ENCODE data around the gene IDS.
"Not testable (repeated sequence)": the region's sequence is repeated elsewhere in the genome, so short reads cannot be mapped to it uniquely, and the experiment has no call there.

IDS gene

GRCh38 chrX:149504915-149505651, at the start of gene IDS:
Gene IDS (minus strand): TSS chrX:149505306. CDS start chrX:149505137, 169 bp downstream.
- DNase-seq (ENCODE audit: low read depth): peak; percentile 72

- DNase-seq (ENCODE audit: low read depth): not testable (repeated sequence)
Observed at GRCh38 chrX:149551939-149552248, 46.8 kb upstream of the IDS start.

- not testable (repeated sequence) for DNase-seq (ENCODE audit: low read depth)
Observed at GRCh38 chrX:149551245-149551938, 46.3 kb upstream of the IDS start.

- DNase-seq (ENCODE audit: low read depth): not testable (repeated sequence)
Observed at GRCh38 chrX:149550454-149550853, 45.3 kb upstream of the IDS start.

DNA sequence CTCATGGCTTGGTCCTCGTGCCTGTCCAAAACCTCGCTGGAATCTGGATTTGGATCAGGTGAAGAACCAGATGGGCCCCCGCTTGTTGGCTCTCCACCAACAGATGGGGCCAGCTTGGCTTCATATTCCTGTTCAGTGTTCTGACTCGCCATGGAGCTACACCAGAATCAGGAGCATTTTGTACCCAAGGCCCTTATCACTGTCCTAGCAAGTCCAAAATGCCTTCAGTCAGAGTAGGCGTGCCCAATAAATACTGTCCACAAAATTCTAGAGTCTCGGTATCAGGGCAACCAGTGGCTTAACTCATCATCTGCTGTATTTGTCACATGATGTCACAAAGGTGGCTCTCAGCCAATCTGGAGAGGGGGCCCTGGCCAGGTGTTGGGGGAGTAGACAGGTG, 44.6 kb upstream of the IDS start, which contains the start of gene HSFX3:
Gene HSFX3, minus strand, starts transcription at position 224 of the 400 bp plus-strand sequence. Its CDS starts 72 bp downstream, at position 152.
- not testable (repeated sequence) for DNase-seq (ENCODE audit: low read depth)

GRCh38 chrX:149547782-149548181, 42.7 kb upstream of the IDS start:
- DNase-seq (ENCODE audit: low read depth): not testable (repeated sequence)

GRCh38 chrX:149546962-149547361, 41.9 kb upstream of the IDS start:
- not testable (repeated sequence) for DNase-seq (ENCODE audit: low read depth)

DNA sequence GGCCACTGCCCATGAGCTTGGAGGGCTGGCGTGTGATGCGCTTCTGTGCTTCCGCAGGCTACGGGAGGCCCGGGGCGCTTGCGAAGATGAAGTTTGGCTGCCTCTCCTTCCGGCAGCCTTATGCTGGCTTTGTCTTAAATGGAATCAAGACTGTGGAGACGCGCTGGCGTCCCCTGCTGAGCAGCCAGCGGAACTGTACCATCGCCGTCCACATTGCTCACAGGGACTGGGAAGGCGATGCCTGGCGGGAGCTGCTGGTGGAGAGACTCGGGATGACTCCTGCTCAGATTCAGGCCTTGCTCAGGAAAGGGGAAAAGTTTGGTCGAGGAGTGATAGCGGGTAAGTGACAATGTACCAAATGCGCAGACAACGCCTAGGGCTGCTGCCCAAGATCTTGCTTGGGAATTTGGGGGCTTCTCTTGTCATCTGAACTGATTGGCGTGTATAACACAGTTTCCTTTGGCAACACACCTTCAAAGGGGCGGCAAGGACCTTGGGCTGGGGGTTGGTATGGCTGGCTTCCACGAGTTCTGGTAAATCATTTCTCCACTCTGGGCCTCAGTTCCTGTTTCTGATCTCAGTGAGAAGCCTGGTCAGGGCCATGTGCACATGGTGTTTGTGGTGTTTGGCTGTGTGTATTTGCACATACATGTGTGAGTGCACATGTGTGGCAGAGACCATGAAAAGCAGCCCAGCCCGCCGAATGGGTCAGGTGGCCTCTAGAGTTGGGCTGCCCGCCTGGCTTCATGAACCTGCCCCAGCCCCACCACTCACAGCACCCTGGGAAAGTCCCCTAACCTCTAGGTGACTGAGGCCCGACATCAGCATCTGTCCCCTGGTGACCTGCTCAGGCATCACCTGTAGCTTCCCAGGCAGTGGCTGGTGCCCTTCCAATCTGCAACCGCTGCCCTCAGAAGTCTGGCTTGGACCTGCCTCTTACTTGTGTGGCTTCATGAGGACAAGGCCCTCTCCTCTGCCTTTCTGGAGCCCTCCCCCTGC, 40.7 kb upstream of the IDS start:
- not testable (repeated sequence) for DNase-seq (ENCODE audit: low read depth)

GRCh38 chrX:149541521-149542047, 36.5 kb upstream of the IDS start:
- no peak for DNase-seq (ENCODE audit: low read depth)

GRCh38 chrX:149540621-149541520, 35.8 kb upstream of the IDS start, which contains the start of gene EOLA1:
Gene EOLA1 (plus strand): TSS chrX:149541012. CDS start chrX:149545631, 4,619 bp downstream.
- peak; percentile 71 for DNase-seq (ENCODE audit: low read depth)

- peak; percentile 86 for DNase-seq (ENCODE audit: low read depth)
Observed at GRCh38 chrX:149540131-149540620, 35.1 kb upstream of the IDS start.

- DNase-seq (ENCODE audit: low read depth): peak; percentile 70
Observed at GRCh38 chrX:149539283-149540130, 34.4 kb upstream of the IDS start.

DNA sequence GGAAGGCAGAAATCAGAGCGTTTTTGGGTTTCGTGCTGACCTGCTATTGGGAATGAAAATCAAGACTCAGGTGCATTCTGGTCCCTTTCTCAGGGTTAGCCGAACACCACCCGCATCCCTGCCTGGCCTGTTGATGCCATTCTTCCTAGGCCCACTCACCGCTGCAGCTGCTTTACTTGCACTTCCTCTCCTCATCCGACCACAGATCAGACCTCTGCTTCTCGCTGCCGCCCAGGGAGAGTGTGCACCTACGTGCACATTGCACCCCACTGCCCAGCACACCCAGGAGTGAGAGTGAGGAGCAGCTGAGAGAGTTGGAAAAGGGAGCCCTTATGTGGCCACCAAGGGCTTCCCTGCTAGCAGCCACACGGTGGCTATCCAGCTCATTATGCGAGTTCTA, 32.4 kb upstream of the IDS start:
- DNase-seq (ENCODE audit: low read depth): not testable (repeated sequence)

GRCh38 chrX:149534926-149535602, 30.0 kb upstream of the IDS start:
- not testable (repeated sequence) for DNase-seq (ENCODE audit: low read depth)

GRCh38 chrX:149533999-149534398, 28.9 kb upstream of the IDS start:
- DNase-seq (ENCODE audit: low read depth): not testable (repeated sequence)

DNA sequence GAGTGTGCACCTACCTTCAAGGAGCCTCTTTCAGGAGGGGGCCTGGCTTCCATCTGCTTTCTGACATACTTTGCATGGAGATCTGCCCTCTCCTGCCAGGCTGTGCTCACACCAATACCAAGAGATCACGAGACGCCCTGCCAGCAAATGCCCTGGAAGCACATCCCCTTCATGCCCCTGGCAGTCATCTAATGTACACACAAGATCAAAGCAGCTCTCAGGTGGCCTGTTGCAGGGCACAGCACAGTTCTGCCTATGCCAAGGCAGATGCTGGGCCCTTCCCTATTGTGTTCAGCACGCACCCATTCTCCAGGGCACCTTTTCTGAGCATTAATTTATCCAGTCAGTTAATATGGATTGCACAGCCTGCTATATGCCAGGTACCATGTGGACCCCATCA, 27.8 kb upstream of the IDS start:
- not testable (repeated sequence) for DNase-seq (ENCODE audit: low read depth)

DNA sequence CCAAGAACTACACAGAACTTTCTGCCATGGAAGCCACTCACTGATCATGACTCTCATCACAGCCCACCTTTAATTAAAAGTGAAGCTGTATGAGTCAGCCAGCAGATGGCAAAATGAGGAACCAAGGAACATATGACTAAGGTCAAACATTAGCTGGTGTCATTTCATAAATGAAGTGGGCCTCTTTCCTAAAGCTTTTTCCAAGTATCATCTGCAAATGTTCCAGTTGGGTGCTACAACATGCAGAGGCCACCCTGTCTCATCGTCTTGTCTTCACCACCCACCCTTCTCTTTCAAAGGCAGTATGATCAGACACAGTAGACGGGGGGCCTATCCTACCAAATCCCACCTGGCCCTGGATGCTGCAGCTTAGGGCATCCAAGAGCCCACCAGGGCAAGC, 26.5 kb upstream of the IDS start:
- DNase-seq (ENCODE audit: low read depth): no peak

GRCh38 chrX:149528381-149528780, 23.3 kb upstream of the IDS start:
- no peak for DNase-seq (ENCODE audit: low read depth)

- no peak for DNase-seq (ENCODE audit: low read depth)
Observed at GRCh38 chrX:149527705-149528104, 22.6 kb upstream of the IDS start.
